GM12878 (cell line): ENCODE data around the gene SLC25A52.

Experiments used
- POLR2A ChIP-seq: IDR thresholded peaks from 2 replicates; pipeline ENCODE4 v1.6.1; 2011; ENCODE audit warnings: low read depth, mild to moderate bottlenecking, low read length
- TF ChIP-seq, protein P1 (sequence below): IDR thresholded peaks from 2 replicates; pipeline ENCODE4 v1.6.1; 2011; ENCODE audit warnings: mild to moderate bottlenecking, low read depth, low read length, moderate library complexity; ENCODE audit not compliant: insufficient replicate concordance

- TF ChIP-seq, protein P1, sequence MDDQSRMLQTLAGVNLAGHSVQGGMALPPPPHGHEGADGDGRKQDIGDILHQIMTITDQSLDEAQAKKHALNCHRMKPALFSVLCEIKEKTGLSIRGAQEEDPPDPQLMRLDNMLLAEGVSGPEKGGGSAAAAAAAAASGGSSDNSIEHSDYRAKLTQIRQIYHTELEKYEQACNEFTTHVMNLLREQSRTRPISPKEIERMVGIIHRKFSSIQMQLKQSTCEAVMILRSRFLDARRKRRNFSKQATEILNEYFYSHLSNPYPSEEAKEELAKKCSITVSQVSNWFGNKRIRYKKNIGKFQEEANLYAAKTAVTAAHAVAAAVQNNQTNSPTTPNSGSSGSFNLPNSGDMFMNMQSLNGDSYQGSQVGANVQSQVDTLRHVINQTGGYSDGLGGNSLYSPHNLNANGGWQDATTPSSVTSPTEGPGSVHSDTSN = no peak
- TF ChIP-seq POLR2A = no peak
These were observed 12.0 kb upstream of the SLC25A52 start for GRCh38 chr18:31772699-31773098.
